NCI-H2107 treated with DMSO at 0.1 percent for 48 hours (cell line): Measurements from ENCODE around the gene MYO3B.
"Not testable (repeated sequence)": the region's sequence is repeated elsewhere in the genome, so short reads cannot be mapped to it uniquely, and the experiment has no call there.

ENCODE experiments used
- DNase-seq: peaks from one replicate; lab custom pipeline; 2025; ENCODE audit not compliant: unreplicated experiment; lab: John Stamatoyannopoulos, UW

The MYO3B gene

DNA sequence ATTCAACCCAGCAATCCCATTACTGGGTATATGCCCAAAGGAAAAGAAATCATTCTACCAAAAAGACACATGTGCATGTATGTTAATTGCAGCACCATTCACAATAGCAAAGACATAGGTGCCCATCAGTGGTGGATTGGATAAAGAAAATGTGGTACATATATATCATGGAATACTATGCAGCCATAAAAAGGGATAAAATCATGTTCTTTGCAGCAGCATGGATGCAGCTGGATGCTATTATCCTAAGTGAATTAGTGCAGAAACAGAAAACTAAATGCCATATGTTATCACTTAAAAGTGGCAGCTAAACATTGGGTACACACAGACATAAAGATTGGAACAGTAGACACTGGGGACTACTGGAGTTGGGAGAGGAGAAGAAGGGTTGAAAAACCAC is 82.2 kb downstream of the MYO3B start:
- DNase-seq: no peak

DNA sequence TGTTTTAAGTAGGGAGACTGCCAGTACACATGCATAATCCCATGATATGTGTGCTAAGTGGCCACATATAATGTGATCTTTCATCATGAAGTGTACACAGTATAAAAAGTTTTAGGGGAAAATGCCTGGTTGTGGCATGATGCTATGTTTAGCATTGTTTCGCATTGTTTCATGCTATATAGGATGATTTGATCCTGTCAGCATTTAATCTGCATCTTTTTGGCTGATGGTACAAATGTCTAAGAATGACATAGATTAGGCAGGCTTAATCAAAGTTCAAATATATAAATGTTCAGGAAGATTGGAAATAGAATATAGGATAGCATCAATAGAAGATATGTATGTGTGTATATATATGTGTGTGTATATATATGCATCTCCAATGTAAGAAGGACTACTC is 83.6 kb downstream of the MYO3B start:
- DNase-seq: no peak

DNA sequence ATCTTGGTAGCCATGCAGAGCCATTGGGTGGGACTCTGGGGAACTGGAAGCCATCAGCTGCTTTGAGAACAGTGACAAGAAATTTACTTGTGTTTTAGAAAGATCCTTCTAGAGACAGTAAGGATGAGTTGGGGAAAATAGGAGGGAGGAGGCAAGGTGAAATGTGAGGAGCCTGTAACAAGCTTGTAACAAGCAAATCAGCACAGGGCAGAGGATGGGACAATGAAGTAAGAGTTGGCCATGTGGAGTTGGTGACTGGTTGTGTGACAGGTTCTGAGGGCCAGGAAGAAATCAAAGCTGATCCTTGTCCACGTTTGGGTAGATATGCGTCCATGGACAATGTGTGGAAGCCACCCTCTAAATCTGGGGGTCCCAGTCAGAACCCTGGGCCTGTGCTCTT is 84.4 kb downstream of the MYO3B start:
- no peak for DNase-seq

DNA sequence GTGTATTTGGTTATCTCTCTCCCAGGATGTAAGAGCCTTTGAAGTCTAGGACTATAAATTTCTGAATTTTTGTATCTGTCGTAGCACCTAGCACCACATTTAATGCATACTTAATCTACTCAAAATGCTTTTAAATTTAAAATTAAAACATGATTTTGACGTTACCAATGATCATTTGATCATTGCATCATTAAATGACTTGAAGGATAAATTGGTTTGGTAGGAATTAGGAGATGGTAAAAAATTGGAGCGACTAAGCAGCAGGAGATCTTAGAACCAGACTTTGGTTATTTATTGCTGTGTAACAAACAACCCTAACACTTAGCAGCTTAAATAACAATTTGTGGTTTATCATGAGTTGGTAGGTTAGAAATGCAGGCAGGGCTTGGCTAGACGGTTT is 84.9 kb downstream of the MYO3B start:
- DNase-seq: no peak

DNA sequence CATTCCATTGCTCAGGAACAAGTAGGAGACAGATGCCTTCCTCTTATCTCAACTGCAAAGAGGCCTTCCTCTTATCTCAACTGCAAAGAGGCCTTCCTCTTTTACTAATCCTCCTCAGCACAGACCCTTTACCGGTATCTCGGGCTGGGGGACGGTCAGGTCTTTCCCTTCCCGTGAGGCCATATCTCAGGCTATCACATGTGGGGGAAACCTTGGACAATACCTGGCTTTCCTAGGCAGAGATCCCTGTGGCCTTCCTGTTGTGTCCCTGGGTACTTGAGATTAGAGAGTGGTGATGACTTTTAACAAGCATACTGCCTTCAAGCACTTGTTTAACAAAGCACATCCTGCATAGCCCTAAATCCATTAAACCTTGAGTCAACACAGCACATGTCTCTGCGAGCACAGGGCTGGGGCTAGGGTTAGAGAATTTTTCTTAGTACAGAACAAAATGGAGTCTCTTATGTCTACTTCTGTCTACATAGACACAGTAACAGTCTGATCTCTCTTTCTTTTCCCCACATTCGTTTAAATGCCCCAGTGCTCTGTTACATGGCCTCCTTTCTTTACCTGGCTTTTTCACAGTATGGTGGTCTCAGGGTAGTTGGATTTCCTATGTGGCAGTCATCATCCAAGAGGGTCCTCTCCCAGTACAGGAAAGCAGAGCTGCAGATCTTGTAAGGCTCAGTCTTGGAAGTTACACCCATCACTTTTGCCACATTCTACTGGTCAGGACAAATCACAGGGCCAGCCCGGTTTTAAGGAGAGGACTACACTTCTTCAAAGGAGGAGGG is 86.0 kb downstream of the MYO3B start:
- DNase-seq: not testable (repeated sequence)

DNA sequence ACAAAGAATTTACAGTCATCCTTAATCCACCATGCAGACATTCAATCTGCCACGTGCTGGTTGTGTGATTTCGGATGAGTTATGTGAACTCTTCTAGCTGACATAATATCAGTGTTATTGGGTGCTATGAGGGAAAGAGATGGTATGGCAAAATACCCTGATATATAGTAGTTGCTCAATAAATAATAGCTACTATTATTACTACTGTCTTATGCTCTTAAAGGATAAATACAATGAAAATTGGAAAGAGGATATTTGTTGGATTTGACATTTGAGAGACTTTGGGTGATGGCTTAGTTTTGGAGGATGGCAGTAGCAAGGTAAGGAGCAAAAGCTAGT is 86.5 kb downstream of the MYO3B start:
- DNase-seq: no peak

DNA sequence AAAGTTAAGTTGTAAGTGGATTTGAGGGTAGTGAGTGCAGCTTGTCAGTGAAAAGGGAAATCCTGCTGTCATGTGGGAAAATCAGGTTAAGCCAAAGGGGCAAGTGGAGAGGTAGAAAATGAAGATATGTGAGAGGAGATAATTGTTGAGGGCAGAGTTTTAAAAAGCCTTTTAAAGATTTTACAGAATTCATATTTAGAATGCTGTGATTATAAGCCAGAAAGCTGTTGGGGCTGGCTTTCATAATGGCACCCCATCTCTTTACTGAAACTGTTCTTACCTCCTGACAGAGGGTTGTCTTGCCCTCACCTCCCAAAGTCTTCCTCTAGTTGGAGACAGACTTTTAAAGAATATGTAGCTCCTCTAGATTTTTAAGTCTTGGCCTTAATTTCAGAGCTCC is 86.9 kb downstream of the MYO3B start:
- DNase-seq: no peak

DNA sequence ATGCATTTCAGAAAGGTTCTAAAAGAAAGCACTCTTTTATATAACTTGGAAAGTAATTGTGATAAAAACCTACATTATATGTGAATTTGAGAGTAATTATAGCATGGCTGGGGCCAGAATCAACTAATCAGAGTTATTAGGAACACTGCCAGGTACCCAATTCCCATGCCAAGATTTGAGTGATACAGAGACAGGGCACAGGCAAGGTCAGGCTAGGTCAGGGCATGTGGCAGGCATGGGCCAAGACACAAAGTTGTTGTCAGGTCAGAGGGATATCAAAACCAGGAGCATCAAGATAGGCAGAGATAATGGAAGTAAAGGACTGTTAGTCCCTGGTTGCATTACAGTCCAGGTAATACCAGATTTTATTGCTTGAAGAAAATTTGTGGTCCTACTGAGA is 87.4 kb downstream of the MYO3B start:
- no peak for DNase-seq

DNA sequence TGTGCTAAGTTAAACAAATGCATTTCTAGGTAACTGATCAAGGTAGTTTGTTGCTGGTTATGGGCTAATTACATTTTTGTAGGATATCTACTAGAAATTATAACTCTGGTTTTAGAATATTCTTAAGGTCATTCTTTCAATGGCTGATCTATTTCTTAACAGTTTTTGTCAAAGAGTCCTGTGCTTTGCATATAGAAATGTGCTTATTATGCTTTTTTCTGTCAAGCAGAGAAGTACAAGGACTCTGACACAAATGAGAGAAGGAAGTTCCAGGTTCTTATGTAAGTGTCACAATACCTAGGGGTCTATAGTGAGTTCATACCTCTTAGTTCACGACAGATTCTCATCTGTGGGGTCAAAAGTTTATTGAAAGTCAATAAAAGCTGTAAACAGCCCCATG is 88.4 kb downstream of the MYO3B start:
- DNase-seq: no peak

DNA sequence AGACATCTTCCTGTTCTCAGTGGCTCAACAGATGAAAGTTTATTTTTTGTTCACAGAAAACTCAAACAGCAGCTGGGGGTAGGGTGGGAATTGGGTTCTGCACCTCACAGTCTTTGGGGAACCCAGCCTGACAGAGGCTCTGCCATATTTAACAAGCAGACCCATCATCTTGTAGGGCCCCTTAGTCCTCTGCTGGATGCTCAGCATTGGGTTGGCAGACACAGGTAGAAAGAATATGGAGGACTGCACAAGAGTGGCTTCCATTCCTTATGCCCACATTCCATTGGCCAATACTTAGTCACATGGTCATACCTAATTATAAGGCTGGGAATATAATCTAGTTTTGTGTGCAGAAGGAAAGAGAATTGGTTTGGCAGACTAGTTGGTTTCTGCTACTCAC is 89.1 kb downstream of the MYO3B start:
- no peak for DNase-seq

DNA sequence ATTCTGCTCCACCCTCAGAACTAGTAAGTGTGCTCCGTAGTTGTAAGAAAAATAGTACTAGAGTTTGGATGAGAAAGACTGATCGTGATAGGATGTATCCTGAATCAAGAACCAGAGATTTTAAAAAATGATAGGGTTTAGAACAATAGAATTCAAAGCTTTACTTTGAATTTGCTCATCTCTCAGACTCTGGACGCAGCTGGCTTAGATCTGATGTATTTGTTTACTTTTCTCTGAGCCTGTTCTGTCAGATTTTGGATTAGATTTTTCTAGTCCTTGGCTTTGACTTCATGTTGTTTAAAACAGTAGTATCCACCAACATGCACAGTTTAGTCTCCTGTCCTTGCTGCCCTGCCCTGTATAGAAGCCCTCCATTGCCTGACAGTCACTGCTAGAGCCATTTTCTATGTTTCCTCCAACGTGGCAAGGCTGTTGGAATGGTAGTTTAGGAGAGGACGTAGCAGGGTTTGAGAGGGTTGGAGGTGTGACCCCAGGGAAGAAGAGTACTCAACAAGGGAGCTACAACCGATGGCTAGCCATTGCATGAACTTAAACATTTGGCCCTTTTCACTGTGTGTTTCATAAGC is 92.4 kb downstream of the MYO3B start:
- DNase-seq: no peak

DNA sequence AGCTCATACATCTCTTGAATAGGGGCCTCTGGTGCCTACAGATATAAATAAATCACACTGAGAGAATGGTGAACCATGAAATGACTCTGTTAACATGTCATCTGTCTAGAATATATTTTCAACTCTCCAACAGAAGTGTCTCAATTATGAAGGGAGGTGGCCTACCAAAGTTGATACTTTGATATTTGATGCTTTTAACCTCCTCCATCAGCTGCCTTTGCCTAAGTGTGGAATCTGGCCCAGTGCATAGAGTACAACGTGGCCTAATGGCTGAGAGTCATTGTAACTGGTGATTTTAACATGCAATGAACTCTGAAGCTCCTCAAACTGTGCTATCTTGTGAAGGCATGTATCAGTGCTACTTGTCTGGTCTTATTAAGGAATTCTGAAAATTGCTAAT is 93.4 kb downstream of the MYO3B start:
- peak; percentile 12 for DNase-seq

DNA sequence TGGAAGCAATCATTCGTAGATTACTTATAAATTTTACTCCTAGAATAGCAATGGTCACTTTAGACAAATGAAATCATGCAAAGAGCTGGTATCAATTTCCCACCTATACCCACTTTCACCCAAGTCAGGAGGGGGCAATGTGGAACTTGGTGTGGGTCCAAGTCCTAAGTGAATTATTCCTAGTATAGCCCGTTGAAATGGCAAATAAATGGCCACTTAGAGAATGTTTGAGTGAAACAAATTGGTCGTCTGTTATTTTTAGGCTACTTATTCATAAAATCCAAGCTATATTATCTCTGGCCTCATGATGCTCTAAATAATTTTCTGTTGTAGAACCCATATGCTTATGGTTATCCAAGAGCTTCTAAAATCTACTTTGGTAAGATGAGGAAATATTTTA is 98.1 kb downstream of the MYO3B start:
- no peak for DNase-seq

DNA sequence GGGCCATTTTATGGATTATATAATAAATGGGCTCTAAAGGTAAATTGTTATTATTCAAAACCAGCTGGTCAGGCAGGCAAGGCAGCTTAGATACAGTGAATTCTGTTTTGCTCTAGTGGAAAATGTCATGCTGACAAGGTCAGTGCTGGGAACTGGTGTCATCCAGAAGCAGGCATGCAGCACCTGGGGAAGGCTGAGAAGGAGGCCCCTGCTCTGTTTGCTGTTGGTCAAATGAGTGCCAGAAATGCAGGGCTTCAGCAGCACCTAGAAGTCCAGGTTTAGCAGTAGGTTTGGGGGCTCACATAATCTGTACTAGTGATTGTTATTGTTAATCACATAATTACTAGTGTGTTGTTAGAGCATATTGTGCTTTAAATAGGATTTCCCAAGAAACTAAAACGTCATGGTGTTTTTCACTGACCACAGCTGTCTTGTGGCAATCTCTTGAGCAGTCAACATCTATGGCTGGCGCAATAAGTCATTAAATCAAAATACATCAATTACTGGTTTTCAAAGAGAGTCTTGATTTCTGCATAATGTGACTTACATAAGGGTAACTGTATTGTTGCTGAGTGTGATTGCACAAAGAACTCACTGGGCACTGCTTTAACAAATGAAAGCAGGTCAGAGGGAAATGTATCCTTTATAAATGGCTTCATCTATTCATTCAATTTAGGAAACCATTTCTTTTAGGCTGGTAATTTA is 99.1 kb downstream of the MYO3B start:
- no peak for DNase-seq

DNA sequence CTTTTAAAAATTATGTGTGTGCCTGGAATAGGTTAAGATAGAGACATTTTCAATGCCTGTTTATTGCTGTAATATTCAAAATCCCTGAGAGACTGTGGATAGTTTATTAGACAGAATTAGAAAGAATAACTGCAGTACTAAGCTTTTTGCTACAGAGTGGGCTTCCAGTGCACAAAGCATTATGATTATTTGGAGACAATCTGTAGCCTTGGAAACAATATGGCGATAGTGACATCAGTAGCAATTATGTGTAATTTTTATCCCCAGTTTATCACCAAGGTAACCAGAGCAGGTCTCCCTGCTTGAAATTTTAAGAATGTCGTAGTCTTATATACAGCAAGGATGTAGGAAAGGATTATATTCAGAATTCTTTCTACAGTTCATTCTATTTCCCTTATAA is 100.0 kb downstream of the MYO3B start:
- no peak for DNase-seq

DNA sequence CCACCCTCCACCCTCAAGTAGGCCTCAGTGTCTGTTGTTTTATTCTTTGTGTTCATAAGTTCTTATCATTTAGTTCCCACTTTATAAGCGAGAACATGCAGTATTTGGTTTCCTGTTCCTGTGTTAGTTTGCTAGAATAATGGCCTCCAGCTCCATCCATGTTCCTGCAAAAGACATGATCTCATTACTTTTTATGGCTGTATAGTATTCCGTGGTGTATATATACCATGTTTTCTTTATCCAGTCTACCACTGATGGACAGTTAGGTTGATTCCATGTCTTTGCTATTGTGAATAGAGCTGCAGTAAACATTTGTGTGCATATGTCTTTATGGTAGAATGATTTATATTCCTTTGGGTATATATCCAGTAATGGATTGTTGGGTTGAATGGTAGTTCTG is 101.7 kb downstream of the MYO3B start:
- DNase-seq: not testable (repeated sequence)

DNA sequence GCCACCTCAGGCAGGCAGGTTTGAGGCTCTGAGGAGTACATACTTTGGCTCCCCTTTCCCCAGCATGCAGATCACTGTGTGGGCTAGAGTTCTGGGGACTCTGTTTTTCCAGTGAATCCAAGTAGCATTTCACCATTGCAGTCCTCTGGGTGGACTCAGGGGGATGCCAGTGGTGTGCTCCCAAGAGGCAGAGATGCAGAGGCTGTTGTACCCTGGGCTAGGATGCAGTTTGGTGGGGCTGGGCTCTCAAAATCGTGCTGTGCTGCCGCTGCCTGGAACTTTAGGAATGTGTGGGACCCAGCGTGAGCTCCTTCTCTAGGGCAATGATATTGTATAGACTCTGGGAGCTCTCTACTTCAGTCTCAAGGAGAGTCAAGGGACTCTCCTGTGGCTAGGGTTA is 104.9 kb downstream of the MYO3B start:
- no peak for DNase-seq

DNA sequence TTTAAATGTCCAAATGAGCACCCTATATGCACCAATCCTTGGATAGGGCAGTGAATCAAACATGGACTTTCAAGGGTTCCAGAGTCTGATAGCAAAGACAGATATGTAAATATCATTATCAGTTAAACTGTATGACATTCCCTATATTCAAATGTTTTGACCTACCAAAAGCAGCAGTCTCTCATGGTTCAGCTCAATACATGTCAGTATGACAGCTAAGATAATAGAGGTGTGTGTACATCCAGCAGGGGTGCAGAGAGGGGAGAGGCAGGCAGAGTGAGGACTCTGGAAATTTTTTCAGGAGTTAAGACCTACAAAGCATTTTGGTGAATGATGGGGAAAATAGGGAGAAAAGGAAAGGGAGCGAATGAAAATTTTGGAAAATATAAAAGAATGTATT is 106.3 kb downstream of the MYO3B start:
- DNase-seq: no peak

DNA sequence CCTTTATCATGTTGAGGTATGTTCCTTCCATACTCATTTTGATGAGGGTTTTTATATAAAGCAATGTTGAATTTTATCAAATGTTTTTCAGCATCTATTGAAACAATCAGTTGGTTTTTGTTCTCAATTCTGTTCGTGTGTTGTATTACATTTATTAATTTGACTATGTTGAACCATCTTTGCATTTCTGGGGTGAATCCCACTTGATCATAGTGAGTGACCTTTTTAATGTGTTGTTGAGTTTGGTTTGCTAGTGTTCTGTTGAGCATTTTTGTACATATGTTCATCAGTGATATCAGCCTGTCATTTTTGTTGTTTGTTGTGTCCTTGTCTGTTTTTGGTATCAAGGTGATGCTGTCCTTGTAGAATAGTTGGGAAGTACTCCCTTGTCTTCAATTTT is 110.9 kb downstream of the MYO3B start:
- DNase-seq: no peak

DNA sequence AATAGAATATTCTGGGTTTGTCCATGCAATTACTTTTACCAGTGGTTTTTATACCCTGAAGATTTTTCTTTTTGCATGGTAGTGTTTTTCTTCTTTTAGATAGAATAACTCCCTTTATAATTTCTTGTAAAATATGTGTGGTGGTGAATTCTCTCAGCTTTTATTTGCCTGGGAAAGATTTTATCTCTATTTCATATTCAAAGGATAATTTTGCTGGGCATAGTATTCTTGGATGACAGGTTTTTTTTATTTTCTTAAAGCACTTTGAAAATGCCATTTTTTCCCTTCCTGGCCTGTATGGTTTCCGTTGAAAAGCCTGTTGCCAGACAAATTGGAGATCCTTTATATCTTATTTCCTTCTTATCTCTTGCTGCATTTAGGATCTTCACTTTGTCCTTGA is 113.5 kb downstream of the MYO3B start:
- no peak for DNase-seq

DNA sequence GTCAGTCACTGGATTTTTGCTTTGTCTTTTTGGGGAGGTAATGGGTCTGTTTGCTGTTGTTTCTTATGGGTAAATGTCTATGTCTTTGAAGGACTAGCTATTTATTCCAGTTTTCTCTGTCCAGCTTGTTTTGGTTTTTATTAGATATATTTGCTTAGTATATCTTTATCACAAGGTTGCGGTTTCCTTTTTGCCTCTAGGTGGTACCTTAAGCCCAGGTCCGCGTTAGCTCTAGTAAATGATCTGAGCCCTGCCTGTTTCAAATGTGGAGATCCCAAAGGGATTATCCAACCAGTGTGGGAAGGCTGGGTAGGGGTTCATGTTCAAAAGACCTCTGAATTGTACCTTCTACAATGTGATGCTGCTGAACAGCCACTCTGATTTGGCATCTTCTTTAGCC is 114.5 kb downstream of the MYO3B start:
- DNase-seq: no peak

DNA sequence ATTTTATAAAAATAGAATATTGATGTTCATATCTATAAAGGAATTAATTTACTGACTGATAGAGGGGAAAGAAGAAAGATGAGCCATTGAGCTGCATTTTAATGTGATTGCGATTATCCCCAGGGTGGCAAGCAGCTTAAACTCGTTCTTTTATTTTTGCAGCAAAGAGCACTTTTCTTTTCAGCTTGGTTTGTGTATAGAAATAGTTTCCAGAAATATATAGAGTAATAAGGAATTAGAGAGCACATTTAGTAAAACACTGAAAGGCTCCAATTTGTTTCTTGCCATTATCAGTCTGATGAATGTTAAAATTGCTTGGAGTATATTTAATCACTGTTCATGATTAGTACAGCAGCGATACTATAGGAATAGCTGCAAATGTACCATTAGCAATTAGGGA is 119.5 kb downstream of the MYO3B start:
- no peak for DNase-seq

DNA sequence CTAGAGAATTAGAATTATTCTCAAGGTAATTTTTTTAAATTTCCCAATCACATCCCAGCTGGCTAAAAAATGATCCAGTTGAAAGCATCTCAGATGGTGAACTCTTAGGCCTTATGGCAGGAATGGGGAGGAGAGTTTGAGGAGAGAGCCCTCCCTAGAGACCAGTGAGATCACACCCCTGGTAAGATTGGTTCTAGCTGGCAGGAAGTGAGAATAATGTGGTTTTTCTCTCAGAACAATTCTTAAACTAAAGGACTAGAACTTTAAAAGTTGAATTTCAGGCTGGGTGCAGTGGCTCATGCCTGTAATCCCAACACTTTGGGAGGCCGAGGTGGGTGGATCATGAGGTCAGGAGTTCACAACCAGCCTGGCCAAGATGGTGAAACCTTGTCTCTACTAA is 120.2 kb downstream of the MYO3B start:
- no peak for DNase-seq
